K562 (cell line): Measurements from ENCODE around the gene ATRN. TPM values are rescaled to one million over a fixed set of nuclear protein-coding genes. Genes with fewer than 3 reads are reported as not detected.

ENCODE experiments used
- ATAC-seq: fragments of 200-7000 bp; cut with Tn5 transposase; 3 replicates; pipeline ENCODE4 v1.9.1; 2020; ENCODE audit warnings: moderate library complexity
- BruUV-seq: library from RNA; stranded (reverse); fragments of 400-500 nt; replicated peaks from 2 replicates; lab custom pipeline; 2021; lab: Mats Ljungman, UMichigan
- CTCF ChIA-PET: fragments of 300-600 bp; formaldehyde crosslinking; extraction: SDS; loops from one replicate; lab custom pipeline; 2021; ENCODE audit warnings: low intra/inter-chr PET ratio; lab: Yijun Ruan, JAX
- POLR2A ChIA-PET: fragments of 300-600, 350-650 bp; sonication (Branson Sonifier 250); formaldehyde crosslinking; extraction: SDS; loops from one replicate; lab custom pipeline; 2021; ENCODE audit warnings: antibody characterized with exemption, inconsistent platforms; lab: Yijun Ruan, JAX
- DNase-seq, 4 experiments: peaks; one replicate each; pipeline versions ENCODE4 v3.0.0 to v3.0.0-alpha.2; 2011 to 2018; ENCODE audit warnings: low spot score in 3 of 4, mixed read lengths in 3 of 4; ENCODE audit errors: extremely low read depth in 1 of 4
- FAIRE-seq: peaks from 2 replicates; lab custom pipeline; 2011; peaks lifted over from hg19 to GRCh38; lab: Jason Lieb, UNC
- H2AFZ ChIP-seq: 2 replicates; pipeline ENCODE4 v1.6.0; 2011; ENCODE audit warnings: low read depth, low read length, control low read depth, inconsistent platforms
- H3K27ac ChIP-seq: fragments of 200-600 bp; 3 replicates; pipeline ENCODE4 v1.8.0; 2011; ENCODE audit warnings: low read depth, mild to moderate bottlenecking, control low read depth, inconsistent platforms, low read length, moderate library complexity, mixed read lengths; ENCODE audit errors: extremely low read depth
- H3K27me3 ChIP-seq, 2 experiments: fragments of 300-600 bp in 1 of 2; 2 replicates in 1 of 2; 3 replicates in 1 of 2; pipeline versions ENCODE4 v1.6.0 to v1.8.0; 2011; ENCODE audit warnings: inconsistent platforms in 2 of 2, low read length in 2 of 2, mild to moderate bottlenecking in 1 of 2, mixed read lengths in 1 of 2, moderate library complexity in 1 of 2; ENCODE audit not compliant: control insufficient read depth in 2 of 2, insufficient read depth in 2 of 2
- H3K36me3 ChIP-seq: fragments of 300-600 bp; 3 replicates; pipeline ENCODE4 v1.8.0; 2011; ENCODE audit warnings: mild to moderate bottlenecking, low read length, inconsistent platforms; ENCODE audit not compliant: control insufficient read depth, insufficient read depth
- H3K4me1 ChIP-seq, 2 experiments: fragments of 200-600 bp in 1 of 2; replicated peaks in 1 of 2; 2 replicates in 1 of 2; 3 replicates in 1 of 2; pipeline versions ENCODE4 v1.5.1 to v1.8.0; 2011; ENCODE audit warnings: inconsistent platforms in 2 of 2, low read length in 2 of 2, mild to moderate bottlenecking in 1 of 2, mixed read lengths in 1 of 2, moderate library complexity in 1 of 2; ENCODE audit not compliant: control insufficient read depth in 2 of 2, insufficient read depth in 2 of 2
- H3K4me2 ChIP-seq: 2 replicates; pipeline ENCODE4 v1.6.1; 2011; ENCODE audit warnings: low read length, control low read depth, inconsistent platforms, mixed read lengths; ENCODE audit not compliant: insufficient read depth
- H3K4me3 ChIP-seq: fragments of 200-600 bp; sonication (generic), shearing (Covaris generic); 2 replicates; pipeline ENCODE4 v1.5.1; 2016; ENCODE audit warnings: control low read depth, inconsistent platforms
- H3K79me2 ChIP-seq: fragments of 200-600 bp; 3 replicates; pipeline ENCODE4 v1.8.0; 2011; ENCODE audit warnings: low read length, inconsistent platforms; ENCODE audit not compliant: control insufficient read depth, insufficient read depth
- H3K9ac ChIP-seq, 2 experiments: 2 replicates each; pipeline versions ENCODE4 v1.6.0 to v1.6.1; 2011; ENCODE audit warnings: low read depth in 2 of 2, low read length in 2 of 2, control low read depth in 1 of 2, inconsistent platforms in 1 of 2, mild to moderate bottlenecking in 1 of 2, mixed read lengths in 1 of 2; ENCODE audit not compliant: insufficient read depth in 1 of 2
- H3K9me1 ChIP-seq: one replicate; pipeline ENCODE4 v1.6.0; 2011; ENCODE audit warnings: inconsistent platforms, mild to moderate bottlenecking, low read length, moderate library complexity; ENCODE audit not compliant: control insufficient read depth, insufficient read depth
- H3K9me3 ChIP-seq: replicated peaks from 2 replicates; pipeline ENCODE4 v1.5.1; 2011; ENCODE audit warnings: low read depth, low read length, inconsistent platforms; ENCODE audit not compliant: control insufficient read depth, insufficient read depth
- H4K20me1 ChIP-seq: replicated peaks from 2 replicates; pipeline ENCODE4 v1.6.1; 2011; ENCODE audit warnings: low read length, inconsistent platforms, mixed read lengths; ENCODE audit not compliant: control insufficient read depth, insufficient read depth
- ARID1B ChIP-seq: fragments of 450-650 bp; IDR thresholded peaks from 2 replicates; pipeline ENCODE4 v1.6.1; 2016; ENCODE audit warnings: antibody characterized with exemption, mild to moderate bottlenecking, inconsistent platforms
- ATF1 ChIP-seq, 2 experiments: fragments of 450-650 bp in 1 of 2; IDR thresholded peaks; 2 replicates each; pipeline ENCODE4 v1.6.1; 2016; ENCODE audit warnings: missing compliant biosample characterization in 1 of 2, missing genetic modification characterization in 1 of 2
- COPS2 ChIP-seq: fragments of 450-650 bp; conservative IDR thresholded peaks from 2 replicates; pipeline ENCODE4 v1.6.1; 2016; ENCODE audit warnings: mild to moderate bottlenecking, moderate library complexity
- CREB1 ChIP-seq, 2 experiments: sonication (generic) in 1 of 2; formaldehyde crosslinking in 1 of 2; IDR thresholded peaks; 2 replicates each; pipeline versions ENCODE4 v1.6.1 to v1.8.0; 2012 to 2022; ENCODE audit warnings: inconsistent platforms in 1 of 2, mild to moderate bottlenecking in 1 of 2, missing genetic modification reagents in 1 of 2, moderate library complexity in 1 of 2
- CREB3L1 ChIP-seq: fragments of 450-650 bp; IDR thresholded peaks from 2 replicates; pipeline ENCODE4 v1.6.1; 2014; ENCODE audit warnings: low read depth, mild to moderate bottlenecking, moderate library complexity, borderline replicate concordance
- CREM ChIP-seq: IDR thresholded peaks from 2 replicates; pipeline ENCODE4 v1.6.1; 2014; ENCODE audit warnings: antibody characterized with exemption, low read depth
- E2F5 ChIP-seq: sonication (generic); formaldehyde crosslinking; IDR thresholded peaks from 2 replicates; pipeline ENCODE4 v1.8.0; 2022; ENCODE audit warnings: mild to moderate bottlenecking, missing genetic modification reagents
- HCFC1 ChIP-seq: IDR thresholded peaks from 2 replicates; pipeline ENCODE4 v1.6.1; 2012; ENCODE audit warnings: low read depth, low read length, improper control_type of control experiment
- HSF4 ChIP-seq: fragments of 250-450 bp; sonication (Bioruptor Pico); IDR thresholded peaks from 2 replicates; pipeline ENCODE4 v2.1.2; 2022; ENCODE audit warnings: mild to moderate bottlenecking, moderate library complexity, borderline replicate concordance
- KLF16 ChIP-seq: IDR thresholded peaks from 2 replicates; pipeline ENCODE4 v1.6.1; 2016; ENCODE audit warnings: antibody characterized with exemption
- NFATC3 ChIP-seq: fragments of 450-650 bp; IDR thresholded peaks from 2 replicates; pipeline ENCODE4 v1.6.1; 2017; ENCODE audit warnings: mild to moderate bottlenecking
- RFX1 ChIP-seq: fragments of 450-650 bp; IDR thresholded peaks from 2 replicates; pipeline ENCODE4 v1.6.1; 2016; ENCODE audit warnings: mild to moderate bottlenecking, moderate library complexity
- SMARCA5 ChIP-seq: fragments of 450-650 bp; IDR thresholded peaks from 2 replicates; pipeline ENCODE4 v1.6.1; 2016
- U2AF2 ChIP-seq: fragments of 200-400 bp; formaldehyde crosslinking; optimal IDR thresholded peaks from 2 replicates; pipeline ENCODE3; 2017; ENCODE audit warnings: low read depth, mild to moderate bottlenecking, low read length
- ZBTB17 ChIP-seq: fragments of 450-650 bp; formaldehyde crosslinking; IDR thresholded peaks from 2 replicates; pipeline ENCODE4 v1.4.0; 2020; ENCODE audit warnings: mild to moderate bottlenecking
- ZKSCAN3 ChIP-seq: fragments of 250-450 bp; sonication (Bioruptor Pico); IDR thresholded peaks from 2 replicates; pipeline ENCODE4 v1.4.0; 2020
- ZNF143 ChIP-seq: sonication (generic); formaldehyde crosslinking; IDR thresholded peaks from 2 replicates; pipeline ENCODE4 v1.9.0; 2022; ENCODE audit warnings: mild to moderate bottlenecking, missing genetic modification reagents
- ZNF589 ChIP-seq: fragments of 200-800 bp; sonication (Bioruptor generic); IDR thresholded peaks from 2 replicates; pipeline ENCODE4 v1.6.1; 2016; ENCODE audit warnings: low read depth, missing genetic modification characterization, missing compliant biosample characterization
- ZSCAN32 ChIP-seq: fragments of 450-650 bp; formaldehyde crosslinking; IDR thresholded peaks from 2 replicates; pipeline ENCODE4 v1.4.0; 2020; ENCODE audit warnings: mild to moderate bottlenecking, moderate library complexity
- WGBS: fragments of 100-300 bp; shearing (Covaris generic); methylation state at CpG from one replicate; pipeline ENCODE4 v1.1.6; 2016; ENCODE audit warnings: low coverage, mixed read lengths; ENCODE audit not compliant: insufficient coverage; ENCODE audit errors: missing lambda C conversion rate; 5-methylcytosine and 5-hydroxymethylcytosine counted together
- in situ Hi-C: fragments of 300-500 bp; cut with MboI; formaldehyde crosslinking; loops from 4 replicates; pipeline ENCODE4 v1.15.0; 2018; ENCODE audit warnings: inconsistent platforms, mixed read lengths
- intact Hi-C: fragments of 100-400 bp; cut with micrococcal nuclease; formaldehyde crosslinking; loops from 2 replicates; pipeline ENCODE4 v1.14.2; 2022
- polyA plus RNA-seq, 8 experiments: library from polyadenylated mRNA; depleted of rRNA in 4 of 8; stranded (reverse) in 5 of 8; unstranded in 3 of 8; fragments of >200 nt; fragmentation: Nextera tagmentation in 2 of 8; fragmentation: Illumina TruSeq in 1 of 8; extraction: Ambion mirVana in 2 of 8; extraction: Trizol in 1 of 8; gene quantifications; 2 replicates each; pipeline versions ENCODE4 v1.2.1 to v1.2.3, GENCODE V29; 2011 to 2014; ENCODE audit warnings: inconsistent platforms in 1 of 8, missing spikeins in 1 of 8
- total RNA-seq, 7 experiments: library from RNA; depleted of rRNA in 6 of 7; stranded (reverse); fragments of >200 nt in 6 of 7; fragmentation: Illumina TruSeq in 2 of 7; extraction: Trizol in 2 of 7; gene quantifications; 2 replicates each; pipeline versions ENCODE4 v1.2.1 to v1.2.3, GENCODE V29; 2011 to 2021; ENCODE audit warnings: low replicate concordance in 1 of 7

Gene ATRN
- total and polyA plus RNA-seq, 9 of the 15 experiments (the other 6 are each of a cell fraction or from before 2014, with no cell fraction given): 0.69 to 16.5 (median 7.6) TPM

- TF ChIP-seq RFX1: no peak
- TF ChIP-seq NFATC3: no peak
- no peak for TF ChIP-seq HSF4 (CRISPR knock-in tag)
- TF ChIP-seq, all 486 proteins: peak for 0
Observed at GRCh38 chr20:3658019-3658715, 187.3 kb downstream of the ATRN start (continued).

DNA sequence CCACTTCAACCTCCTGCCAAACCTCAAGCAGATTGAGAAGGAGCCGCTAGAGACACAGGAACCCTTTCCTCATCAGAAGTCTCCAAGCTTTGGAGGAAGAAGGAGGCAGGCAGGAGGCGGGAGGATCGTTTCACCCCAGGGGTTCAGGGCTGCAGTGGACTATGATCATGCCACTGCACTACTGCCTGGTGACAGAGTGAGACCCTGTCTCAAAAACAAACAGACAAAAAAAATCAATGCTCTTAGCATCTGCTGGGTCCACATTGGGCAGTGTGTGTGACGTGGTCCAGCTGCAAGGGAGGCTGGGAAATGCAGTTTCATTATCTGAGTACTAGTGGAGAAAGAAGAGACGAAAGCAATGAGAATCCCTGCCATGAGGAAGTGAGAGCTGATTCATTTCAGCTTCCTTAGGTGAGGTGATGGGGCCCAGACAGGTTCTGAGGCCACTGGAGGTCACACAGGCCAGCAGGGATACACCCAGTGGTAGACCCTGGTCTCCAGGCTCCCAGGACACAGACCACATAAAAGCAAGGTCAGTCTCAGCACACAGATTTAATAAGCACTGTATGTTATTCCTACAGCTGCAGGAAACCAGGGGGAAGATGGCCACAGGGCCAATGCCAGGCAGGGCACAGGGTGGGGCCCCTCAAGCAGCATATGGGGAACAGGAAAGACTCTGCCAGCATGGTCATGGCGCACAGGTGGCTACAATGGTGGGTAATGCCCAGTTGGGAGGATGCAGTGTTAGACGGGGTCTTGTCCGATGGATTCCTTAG lies 188.1 kb downstream of the ATRN start:
- Histone ChIP-seq H3K9ac (no peak overlapping the region), H3K9me3 (no peaks in the 10 kb centered on the region), H2AFZ (no peak overlapping the region), H3K4me2 (no peak overlapping the region), H4K20me1 (no peaks in the 10 kb centered on the region), H3K36me3 (no peaks in the 10 kb centered on the region), H3K4me3 (no peak overlapping the region), H3K79me2 (no peaks in the 10 kb centered on the region), H3K27me3 (peaks cover 0 to 52% of the 10 kb centered on the region in 2 experiments; a peak in 4 of 5 replicates), H3K4me1 (peaks cover 0 to 5% of the 10 kb centered on the region in 2 experiments; a peak in 2 of 5 replicates), H3K9me1 (no peaks in the 10 kb centered on the region), H3K27ac (no peak overlapping the region)
- 8% methylated on average over 6 of the region's 8 CpGs for WGBS
- no peak for DNase-seq
- BruUV-seq: no TSS peak
- peak; percentile 62; the same call in 2 of the 3 replicates for ATAC-seq
- FAIRE-seq: no peak
- POLR2A ChIA-PET: interaction anchor here (0.6 kb wide), 1 partner anchor 423 kb away, joined by 3 read pairs; no protein-coding TSS in a partner anchor
- in situ Hi-C loops (no loop called here), intact Hi-C loops (no loop called here)
- CTCF ChIA-PET: no interaction called here
- TF ChIP-seq CREB1 (IDR thresholded peaks at IDR 0.05) (peak; percentile 38; the same call in 1 of the 2 replicates), CREB1 (CRISPR knock-in tag; IDR thresholded peaks at IDR 0.05) (peak; percentile 22; the same call in 1 of the 2 replicates), ATF1 (CRISPR knock-in tag; IDR thresholded peaks at IDR 0.05) (no peak), ATF1 (tag; IDR thresholded peaks at IDR 0.05) (peak; percentile 68), ZBTB17 (CRISPR knock-in tag) (no peak), SMARCA5 (no peak), ZSCAN32 (CRISPR knock-in tag) (no peak), ZKSCAN3 (CRISPR knock-in tag) (no peak), E2F5 (CRISPR knock-in tag) (no peak), HCFC1 (peak; percentile 77), U2AF2 (no peak), ARID1B (no peak), ZNF589 (CRISPR knock-in tag) (no peak), CREB3L1 (no peak), CREM (peak; percentile 85), KLF16 (no peak), ZNF143 (CRISPR knock-in tag) (peak; percentile 70; the same call in 1 of the 2 replicates), COPS2 (no peak)
